ENCODE results near the gene PDE5A.
"Not testable (repeated sequence)": the region's sequence is repeated elsewhere in the genome, so short reads cannot be mapped to it uniquely, and the experiment has no call there.

The PDE5A gene

GRCh38 chr4:119455734-119456133 lies 172.9 kb downstream of the PDE5A start:
- DNase-seq = not testable (repeated sequence)

- peak; percentile 89 for DNase-seq
These were observed 173.9 kb downstream of the PDE5A start for GRCh38 chr4:119454491-119455270.

DNA sequence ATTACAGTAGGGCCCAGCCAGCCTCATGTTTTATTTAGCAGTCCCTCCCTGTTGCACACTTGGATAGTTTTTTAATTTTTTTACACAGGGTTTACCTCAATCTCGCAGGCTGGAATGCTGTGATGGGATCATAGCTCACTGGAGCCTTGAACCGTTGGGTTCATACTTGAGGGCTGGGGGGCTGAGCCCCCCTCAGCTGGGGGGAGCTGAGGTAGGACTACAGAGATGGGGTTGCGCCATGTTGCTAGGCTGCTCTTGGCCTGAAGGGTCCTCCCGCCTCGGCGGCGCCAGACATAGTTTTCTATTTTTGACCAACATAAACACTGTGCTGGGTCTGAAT lies 174.5 kb downstream of the PDE5A start:
- not testable (repeated sequence) for DNase-seq

GRCh38 chr4:119453286-119453685 lies 175.3 kb downstream of the PDE5A start:
- DNase-seq = not testable (repeated sequence)

DNA sequence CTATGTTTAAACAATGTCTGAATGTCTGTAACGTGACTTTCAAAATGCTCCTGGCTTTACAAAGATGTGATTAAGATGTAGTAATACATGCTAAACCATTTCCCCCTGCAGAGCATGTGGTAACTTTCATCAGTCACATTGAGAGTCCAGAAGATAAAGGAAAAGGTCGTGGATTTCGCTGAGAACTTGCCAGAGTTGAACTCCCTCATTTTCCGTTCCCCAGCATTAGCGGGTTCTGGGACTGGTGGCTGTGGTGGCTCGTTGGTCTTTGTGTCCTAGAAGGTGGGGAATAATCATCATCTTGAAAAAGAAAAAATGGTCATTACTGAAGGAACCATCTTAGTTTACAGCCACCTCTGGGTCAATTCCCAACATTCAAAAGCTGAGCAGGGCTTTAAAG lies 178.8 kb downstream of the PDE5A start:
- not testable (repeated sequence) for DNase-seq

Data from NCI-H345 (cell line).